NCI-H1436 (cell line): ENCODE data around the gene SLIT3.

Source experiments
- DNase-seq: peaks from one replicate; lab custom pipeline; 2025; lab: John Stamatoyannopoulos, UW

Gene SLIT3

DNA sequence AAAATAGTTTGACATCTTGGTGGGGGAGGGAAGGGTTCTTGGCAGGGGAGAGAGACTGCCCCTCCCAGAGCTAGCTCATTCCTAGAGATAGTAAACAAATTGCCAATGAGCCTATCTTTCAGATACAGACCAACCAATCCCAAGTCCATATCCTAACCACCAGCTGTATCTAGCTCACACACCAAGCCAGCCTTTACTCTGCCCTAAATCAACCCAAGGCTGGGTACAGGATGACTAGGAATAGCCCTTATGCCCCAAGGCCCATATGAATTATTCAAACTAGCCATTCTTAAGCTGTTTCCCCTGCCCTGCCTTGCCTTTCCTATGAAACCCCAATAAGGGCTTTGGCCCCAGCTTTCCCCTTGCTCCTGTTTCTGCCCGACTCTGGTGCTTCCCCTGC, 440.4 kb downstream of the SLIT3 start:
- DNase-seq, result no peak

DNA sequence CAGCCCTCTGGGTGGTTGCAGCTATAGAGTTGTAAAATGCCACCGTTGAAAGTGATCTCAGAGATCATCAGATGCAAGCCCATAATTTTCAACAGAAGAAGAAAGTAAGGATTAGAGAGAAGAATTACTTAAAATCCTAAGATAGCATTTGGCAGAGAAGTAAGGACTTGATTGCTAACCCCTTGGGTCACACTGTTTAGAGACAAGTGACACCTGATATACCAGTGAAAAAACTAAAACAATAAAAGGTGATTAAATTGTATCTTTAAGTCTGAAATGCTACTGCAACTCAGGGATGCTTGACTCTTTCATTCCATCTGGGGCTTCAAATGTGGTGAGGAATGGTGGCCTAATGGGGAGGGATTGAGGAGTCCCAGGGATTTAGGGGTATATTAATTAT, 440.9 kb downstream of the SLIT3 start:
- DNase-seq, result no peak

DNA sequence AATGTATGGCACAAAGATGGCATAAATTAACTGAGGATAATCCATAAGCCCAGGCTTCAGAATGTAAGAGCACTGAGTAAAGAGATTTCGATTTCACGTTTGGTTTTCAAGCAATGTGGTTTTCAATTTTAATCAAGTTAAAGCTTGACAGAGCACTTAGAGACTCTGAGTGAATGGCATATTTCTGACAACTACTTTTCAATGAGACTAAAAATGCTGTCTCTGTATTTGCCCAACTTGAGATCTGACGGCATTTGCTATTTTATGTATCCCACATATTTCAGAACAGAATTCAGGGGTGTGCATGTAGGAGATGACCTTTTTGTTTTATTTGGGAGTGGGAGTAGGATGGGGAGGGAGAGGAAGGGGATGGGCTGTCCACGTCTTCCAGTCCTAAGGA, 441.5 kb downstream of the SLIT3 start:
- no peak for DNase-seq

DNA sequence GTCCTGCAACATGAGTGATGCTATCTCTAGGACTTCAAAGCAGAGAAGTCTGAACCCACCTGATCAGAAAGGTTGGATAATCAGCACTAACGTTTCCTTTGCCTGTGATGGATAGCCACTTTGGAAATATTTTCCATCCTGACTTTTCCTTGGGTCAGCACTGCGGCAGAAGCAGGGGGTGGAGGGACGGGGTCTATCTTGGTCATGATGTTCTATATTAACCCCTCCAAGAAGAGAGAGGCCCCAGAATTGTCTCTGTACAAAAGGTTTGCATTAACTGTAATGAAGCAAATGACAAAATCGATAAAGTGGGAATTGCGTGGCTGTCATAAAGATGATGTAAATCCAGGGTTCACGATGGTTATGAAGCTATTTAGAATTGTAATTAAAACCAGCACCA, 441.9 kb downstream of the SLIT3 start:
- no peak for DNase-seq

DNA sequence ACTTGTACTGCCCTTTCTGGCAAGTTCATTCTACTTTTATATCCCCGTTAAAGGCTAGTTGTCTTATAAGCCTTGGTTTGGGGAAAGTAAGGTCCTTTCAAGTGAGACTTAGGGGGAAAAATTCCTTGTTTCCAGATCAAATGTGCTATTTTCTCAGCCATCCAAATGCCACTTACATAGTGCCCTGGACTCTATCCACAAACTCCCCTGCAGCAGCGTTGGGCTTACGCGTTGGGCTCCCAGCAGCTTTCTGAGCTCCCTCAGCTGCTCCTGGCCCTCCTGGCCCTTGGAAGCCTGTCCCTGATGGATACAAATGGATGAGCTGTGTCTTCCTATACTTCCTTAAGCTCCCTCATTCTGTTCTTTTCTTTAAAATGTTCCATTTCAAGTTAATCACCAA, 442.6 kb downstream of the SLIT3 start:
- DNase-seq, result no peak

DNA sequence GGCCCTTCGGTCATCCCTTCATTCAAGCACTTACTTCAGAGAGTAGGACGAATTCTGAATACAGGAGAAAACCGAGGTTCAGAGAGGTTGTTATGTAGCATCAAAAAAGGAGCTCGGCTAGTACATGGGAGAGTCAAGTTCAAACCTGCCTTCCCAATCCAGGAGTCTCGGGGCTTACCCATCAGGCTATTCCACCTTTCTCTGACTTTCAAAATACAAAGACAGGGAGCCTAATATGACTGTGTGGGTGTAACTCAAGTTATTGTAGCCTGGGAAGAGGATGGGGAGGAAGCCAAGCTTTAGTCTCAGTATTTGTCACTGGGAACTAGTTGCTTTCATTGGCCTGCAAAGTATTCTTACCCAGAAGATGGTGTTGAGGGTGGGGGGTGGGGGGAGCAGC, 447.0 kb downstream of the SLIT3 start:
- no peak for DNase-seq

DNA sequence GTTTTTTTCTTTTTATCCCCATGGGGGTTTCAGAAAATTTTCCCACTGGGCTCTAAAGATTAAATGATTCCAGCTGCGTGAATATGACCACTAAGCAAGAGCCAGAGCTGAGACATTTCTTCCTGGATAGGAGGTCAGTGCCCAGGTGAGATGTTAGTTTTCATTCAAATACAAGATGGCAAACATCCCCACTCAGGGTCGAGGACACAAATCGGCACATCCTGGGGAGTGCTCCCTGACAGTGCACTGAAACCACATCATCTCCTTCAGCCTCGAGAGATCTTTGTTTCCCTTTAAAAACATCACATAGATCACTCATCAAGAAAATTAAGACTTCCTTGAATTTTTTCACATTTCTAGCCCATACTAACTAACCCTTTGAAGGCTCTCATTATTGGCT, 448.6 kb downstream of the SLIT3 start:
- no peak for DNase-seq

DNA sequence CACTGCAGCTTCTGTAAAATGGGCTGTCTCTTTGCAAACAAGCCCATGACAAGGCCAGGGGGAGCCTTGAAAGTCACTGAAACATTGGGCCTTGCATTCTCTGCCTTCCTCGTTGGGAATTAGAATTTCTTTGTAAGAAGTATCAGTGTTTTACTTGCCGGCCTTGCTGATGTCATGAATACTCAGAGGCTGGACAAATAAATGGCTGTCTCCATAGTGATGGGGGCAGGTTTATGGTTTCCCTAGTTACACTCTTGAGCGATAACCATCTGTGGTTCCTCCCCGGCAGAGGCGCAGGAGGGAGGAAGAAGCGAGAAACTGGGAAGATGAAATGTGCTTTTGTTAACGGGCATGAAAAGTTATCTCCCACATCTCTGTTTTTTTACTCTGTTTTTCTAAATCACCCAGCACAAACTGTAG, 449.0 kb downstream of the SLIT3 start:
- no peak for DNase-seq

DNA sequence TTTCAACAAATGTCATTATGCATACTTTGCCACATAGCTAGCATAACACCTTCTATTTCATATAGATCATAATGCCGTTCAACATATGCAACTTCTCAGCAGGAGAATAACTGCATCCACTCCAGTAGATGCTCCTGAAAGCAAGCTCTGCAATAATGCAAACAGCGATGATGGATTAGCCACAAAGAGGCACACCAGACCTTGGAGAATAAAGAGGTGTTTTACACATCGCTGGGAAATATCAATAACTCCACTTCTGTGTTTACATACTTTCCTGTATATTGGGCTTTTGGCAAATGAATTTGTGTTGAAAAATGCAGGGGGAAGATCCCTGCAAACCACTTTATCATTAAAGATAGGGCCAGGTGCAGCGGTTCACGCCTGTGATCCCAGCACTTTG, 450.3 kb downstream of the SLIT3 start:
- DNase-seq, result no peak

DNA sequence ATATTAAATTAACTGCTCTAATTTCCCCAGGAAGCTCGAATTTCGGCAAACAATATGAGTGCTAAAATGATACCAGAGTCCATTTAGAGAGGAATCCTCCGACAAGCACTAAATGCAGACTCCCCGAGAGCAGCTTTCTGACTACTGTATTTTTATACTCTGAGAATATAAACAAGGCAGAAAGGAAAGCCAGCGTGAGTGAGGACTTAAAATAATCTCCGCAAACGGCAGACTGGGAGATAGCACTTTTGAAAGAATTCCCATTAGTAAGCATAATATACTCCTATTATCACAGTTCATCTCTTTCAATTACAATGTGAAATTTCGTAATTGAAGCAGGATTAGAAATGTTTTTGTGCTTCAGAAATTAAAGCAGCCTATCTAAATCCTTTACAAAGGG, 452.4 kb downstream of the SLIT3 start:
- DNase-seq, result no peak

DNA sequence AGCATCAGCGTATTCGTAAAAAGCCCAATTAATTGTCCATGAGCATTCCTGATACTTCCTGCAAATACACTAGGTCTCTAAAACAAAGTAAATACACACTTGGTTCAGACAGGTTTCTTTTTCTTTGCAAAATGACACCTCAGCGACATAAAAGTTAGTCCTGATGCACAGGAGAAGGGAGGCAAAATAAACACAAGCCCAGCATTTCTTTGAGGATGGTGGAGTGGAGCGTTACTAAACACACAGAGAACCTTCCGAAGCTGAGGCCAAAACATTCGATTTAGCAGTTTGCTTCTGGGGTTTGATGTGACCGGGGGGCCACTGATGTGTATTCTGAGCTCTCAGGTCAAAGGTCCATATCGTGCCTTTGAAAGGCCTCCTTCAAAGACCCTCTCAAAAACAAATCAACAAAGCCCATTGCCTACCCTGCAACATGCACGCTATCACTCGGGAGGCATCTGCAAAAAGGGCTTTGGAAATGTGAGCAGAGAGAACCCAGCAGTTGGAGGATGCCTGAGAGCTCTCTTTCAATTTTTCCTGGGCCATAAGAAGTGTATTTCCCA, 453.3 kb downstream of the SLIT3 start:
- no peak for DNase-seq

DNA sequence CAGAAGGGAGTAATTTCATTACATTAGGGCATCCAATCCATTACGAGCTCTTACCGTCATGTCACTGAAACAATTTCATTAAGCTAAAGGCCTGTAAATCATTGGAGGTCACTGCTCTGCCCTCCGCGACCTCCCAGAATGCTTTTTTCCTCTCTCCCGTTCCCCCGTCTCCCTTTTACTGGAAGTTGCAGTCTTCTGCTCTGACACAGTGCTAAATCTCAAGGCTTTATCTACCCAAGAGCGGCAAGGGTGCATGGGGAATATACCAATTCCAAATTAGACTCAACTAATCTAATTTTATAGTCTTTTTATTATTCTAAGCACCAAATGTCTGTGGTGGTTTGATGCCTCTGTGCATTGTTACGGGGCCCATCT, 456.0 kb downstream of the SLIT3 start:
- DNase-seq, result no peak

DNA sequence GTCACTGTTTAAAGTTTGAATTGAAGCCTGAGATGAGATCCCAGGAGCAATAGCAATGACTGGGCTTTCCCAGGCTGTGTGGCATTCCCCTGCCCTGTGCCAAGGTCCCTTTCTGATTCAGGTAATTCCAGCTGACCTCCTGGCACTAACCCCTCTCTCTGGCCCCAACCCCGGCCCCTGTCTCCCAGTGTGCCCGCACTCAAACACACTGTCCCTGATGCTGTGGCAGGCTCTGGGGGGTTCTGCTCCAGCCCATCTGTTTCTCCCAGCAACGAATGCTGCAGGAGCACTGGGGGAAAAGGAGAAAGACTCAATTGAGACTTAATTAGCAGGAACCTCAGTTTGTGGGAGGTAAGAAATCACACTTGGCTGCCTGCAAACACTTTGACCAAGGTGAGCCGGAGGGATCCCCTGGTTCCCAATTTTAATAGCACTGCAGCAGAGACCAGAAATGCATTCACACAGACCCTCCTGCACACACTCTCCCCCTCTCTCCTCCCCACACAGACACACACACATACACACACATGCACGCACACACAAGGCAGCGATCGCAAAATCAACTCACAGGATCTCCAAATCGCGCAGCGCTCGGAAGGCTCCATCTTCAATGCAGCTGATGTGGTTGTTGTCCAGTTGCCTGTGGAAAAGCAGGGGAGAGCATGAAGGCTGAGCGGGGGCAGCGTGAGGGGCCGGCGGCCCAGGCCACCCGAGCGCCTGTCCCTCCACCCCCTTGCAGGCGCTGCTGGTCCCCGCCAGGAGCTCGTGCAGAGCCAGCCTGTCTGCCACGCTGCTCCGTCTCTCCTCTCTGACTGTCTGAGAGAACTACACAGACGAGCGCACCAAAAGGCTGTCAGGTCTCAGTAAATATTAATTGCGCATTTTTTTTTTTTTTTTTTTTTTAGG, 456.7 kb downstream of the SLIT3 start:
- DNase-seq, result no peak

DNA sequence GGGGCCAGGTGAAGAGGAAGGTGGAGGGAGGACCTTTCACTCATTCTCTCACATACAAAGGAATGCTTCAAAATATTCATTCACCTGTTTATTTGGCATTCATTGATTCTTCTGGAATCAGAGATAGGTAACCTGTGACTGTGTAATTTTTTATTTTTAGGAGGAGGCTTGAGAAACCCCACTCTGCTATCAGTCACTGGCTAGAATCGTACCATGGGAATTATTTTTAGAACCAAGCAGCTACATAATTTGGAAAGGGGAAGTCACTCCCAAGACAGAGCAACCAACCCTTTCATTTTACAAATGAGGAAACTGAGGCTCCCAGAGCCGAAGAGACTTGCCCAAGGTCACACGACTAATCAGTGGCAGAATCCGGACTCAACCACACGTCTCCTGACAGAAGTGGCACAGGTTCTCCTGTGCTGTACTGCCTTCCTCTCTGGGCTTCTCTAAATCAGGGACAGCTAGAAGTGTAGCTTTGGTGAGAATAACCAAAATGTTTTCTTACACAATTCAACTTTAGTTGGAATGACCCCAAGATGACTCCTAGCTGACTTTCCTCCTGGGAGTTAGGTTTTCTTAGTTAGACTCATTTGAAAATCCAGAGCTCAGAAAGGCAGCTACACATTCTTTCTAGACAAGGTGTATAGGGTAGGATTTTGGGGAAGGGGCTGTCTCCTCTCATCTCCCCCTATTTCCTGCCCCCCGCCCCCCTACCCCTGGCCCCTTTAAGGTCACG, 457.5 kb downstream of the SLIT3 start:
- no peak for DNase-seq

DNA sequence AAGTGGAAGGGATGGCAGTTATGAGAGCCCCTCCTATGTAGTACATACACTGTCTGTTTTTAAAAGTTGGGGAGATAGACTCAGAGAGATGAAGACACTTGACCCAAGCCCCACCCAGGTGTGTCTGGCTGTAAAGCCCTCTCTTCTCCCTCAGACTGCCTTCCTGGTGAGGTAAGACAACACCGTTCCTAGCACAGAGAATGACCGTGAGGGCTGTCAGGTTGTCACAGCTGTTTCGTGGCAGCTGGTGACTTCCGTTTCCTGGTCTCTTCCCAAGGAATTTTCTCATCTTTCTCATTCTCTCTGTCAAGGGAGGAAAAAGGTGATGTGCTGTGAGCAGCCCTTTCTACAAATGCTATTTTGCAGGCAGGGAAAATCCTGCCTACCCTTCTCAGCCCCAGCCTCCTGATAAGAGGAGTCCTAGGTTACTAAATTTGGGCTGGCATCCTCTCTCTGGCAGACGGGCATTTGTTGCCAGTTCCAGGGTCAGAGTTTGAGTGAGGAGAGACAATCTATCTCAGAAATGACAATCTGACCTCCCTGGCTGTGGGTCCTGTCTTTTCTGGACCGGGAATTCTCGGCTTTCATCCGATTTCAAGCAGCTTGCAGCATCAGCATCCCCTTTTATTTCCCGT, 458.3 kb downstream of the SLIT3 start:
- DNase-seq, result no peak

DNA sequence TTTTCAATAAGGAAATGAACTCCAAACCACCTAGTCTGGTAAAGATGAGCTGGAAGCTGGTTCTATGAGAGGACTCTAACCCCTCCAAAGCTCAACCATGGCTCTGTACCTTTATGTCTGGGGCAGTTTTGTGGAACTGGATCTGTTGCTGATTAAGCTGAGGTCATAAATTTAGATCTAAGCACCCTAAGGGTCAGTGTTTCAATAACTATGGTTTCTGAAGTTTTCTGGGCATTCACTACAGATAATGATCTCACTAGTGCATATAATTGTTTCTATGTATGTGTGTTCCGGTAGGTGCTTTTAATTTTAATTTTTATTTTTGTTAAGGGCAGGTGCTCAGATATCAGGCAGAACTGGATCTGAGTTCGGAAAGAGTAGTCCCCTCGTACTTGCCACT, 463.1 kb downstream of the SLIT3 start:
- no peak for DNase-seq

DNA sequence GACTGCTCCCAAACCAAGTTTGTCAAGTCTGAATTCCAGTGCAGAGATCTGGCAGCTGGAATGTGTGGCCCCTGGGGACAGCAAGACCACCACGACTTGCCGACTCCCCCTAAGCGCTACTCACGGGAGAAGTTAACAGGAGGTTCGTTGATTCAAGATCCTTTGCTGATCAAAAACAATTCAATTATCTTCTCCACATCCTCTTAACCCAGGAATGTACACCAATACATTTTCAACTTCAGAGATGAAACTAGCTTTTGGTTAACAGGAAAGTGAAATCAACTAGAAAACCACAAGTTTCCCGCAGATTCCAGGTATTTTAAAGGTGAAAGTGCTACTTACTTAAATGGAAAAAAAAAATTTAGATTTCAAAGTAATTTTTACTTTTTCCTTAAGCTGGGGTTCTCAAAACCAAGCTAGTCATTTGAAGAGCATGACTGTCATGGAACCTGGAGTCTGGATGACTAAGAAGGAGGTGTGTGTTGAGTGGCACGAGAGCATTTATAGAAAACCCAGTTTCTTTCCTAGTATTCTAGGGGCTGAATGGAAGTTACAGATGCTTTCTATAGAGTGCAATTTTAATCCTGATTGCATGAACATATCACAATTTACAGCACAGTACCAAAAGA, 464.2 kb downstream of the SLIT3 start:
- DNase-seq, result no peak

DNA sequence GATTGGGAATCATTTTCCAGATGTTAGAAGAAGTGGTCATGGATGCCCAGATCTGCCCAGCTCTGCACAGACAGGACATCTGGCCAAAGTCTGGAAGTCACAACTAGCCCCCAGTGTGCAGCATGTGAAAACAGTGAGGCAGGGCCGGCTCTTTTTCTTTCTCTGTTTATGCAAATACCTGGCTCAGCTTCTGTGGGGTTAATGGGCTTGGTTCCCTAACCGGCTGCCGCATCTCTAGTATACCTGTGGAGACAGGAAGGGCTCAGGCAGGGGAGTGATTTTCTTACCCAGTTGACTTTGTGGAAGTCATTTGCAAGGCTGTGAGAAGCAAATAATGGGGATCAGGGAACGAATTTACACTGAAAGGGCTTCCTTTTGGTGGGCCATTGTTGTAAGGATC, 467.0 kb downstream of the SLIT3 start:
- DNase-seq, result no peak

DNA sequence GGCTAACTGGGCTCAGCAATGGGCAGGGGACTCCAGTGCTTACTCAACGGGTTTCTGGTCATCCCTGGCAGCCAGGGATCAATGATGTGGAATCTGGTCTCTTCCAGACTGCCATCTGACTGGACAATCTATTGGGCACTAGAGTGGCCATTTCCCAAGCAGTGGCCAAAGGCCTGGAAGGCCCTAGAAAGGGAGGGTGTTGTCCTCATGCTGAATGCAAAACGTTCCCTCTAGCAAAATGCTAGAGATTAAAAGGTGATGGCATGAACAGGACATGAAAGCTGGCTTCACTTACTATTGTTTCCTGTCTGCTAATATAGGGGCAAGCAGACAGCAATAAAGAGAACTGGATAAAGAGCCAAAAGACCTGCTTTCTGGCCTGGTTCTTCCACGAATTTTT, 467.6 kb downstream of the SLIT3 start:
- DNase-seq, result no peak

DNA sequence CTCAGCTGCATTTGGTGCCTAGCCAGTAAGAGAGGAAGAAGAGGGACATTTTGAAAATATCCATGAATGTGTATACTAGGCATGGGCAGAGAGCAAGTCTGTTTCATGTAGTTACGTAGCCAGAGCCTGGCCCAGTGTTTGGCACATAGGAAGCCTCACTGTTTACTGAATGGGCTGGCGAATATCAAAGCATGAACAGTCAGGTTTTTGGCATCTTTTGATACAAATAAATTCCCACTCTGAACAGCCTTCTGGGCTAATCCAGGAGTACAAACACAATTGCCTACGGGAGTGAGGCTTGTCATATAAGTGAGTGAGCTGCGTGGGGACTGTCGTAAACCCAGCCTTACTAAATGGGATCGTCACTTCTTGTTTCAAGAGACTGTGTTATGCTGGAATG, 468.6 kb downstream of the SLIT3 start:
- DNase-seq, result no peak

DNA sequence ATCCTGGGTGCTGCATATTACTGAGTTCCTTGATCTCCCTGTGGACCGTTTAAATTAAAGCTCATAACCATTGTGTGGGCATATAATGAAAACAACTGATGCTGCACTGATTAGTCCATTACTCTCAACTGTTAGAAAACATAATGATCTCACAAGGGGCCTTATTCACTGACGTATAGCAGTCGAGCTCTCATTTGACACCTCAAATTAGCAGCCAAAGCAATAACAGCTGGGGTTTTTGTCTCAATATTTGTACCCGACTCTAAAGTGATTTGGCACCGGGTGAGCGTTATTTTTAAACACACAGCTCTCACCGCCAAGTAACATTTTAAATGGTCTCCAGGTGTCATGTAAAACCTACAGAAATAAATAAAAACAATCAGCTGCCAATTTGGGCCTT, 469.6 kb downstream of the SLIT3 start:
- peak; percentile 14 for DNase-seq

DNA sequence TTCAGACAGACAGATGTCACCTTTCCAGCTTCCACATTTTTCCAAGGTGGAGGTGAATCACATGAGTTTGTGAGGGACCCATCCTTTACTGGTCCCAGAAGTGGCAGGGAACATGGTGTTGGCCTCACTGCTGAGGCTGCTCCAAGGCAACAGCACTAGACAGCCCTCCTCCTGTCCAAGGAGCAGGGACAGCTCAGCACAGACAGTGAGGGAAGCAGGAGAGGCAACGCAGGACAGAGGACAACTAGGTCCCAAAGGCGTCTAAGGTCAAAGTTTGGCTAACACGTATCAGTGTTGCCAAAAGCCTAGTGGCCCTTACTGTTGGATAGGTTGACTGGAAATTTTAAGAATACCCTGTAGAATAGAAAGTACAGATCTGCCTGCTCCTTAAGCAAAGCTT, 470.1 kb downstream of the SLIT3 start:
- DNase-seq, result no peak
